HepG2 (cell line): ENCODE measurements around the gene PTTG1IP2. TPM values are rescaled to one million over a fixed set of nuclear protein-coding genes. Genes with fewer than 3 reads are reported as not detected.

Experiments
- ATAC-seq: fragments of 200-7000 bp; cut with Tn5 transposase; 3 replicates; pipeline ENCODE4 v1.9.1; 2020; ENCODE audit warnings: mild to moderate bottlenecking, moderate library complexity
- BruUV-seq: library from RNA; stranded (reverse); fragments of 400-500 nt; replicated peaks from 2 replicates; lab custom pipeline; 2021; lab: Mats Ljungman, UMichigan
- CTCF ChIA-PET: fragments of 300-600 bp; formaldehyde crosslinking; extraction: SDS; loops from one replicate; lab custom pipeline; 2021; ENCODE audit warnings: low total read pairs, inconsistent platforms, low intra/inter-chr PET ratio; lab: Yijun Ruan, JAX
- POLR2A ChIA-PET: fragments of 350-600 bp; sonication (Branson Sonifier 250); formaldehyde crosslinking; loops from one replicate; lab custom pipeline; 2020; ENCODE audit warnings: antibody characterized with exemption, inconsistent platforms; lab: Yijun Ruan, JAX
- DNase-seq: peaks from one replicate; pipeline ENCODE4 v3.0.0-alpha.2; 2015; ENCODE audit warnings: low spot score
- FAIRE-seq: peaks from 3 replicates; lab custom pipeline; 2011; peaks lifted over from hg19 to GRCh38; lab: Jason Lieb, UNC
- H2AFZ ChIP-seq: one replicate; pipeline ENCODE4 v1.6.1; 2011; ENCODE audit warnings: low read length, inconsistent platforms
- H3K27ac ChIP-seq: fragments of 300-600 bp; 3 replicates; pipeline ENCODE4 v1.8.0; 2011; ENCODE audit warnings: mixed run types, mild to moderate bottlenecking, mixed read lengths, low read length, inconsistent platforms; ENCODE audit not compliant: insufficient read depth; ENCODE audit errors: extremely low read length
- H3K27me3 ChIP-seq, 2 experiments: fragments of 200-600 bp in 1 of 2; 2 replicates in 1 of 2; 3 replicates in 1 of 2; pipeline versions ENCODE4 v1.6.0 to v1.8.0; 2011; ENCODE audit warnings: low read length in 2 of 2, mild to moderate bottlenecking in 2 of 2, moderate library complexity in 2 of 2, inconsistent platforms in 1 of 2; ENCODE audit not compliant: insufficient read depth in 2 of 2, control insufficient read depth in 1 of 2
- H3K36me3 ChIP-seq, 2 experiments: fragments of 200-600 bp in 1 of 2; replicated peaks in 1 of 2; 2 replicates in 1 of 2; 3 replicates in 1 of 2; pipeline versions ENCODE4 v1.5.1 to v1.8.0; 2011; ENCODE audit warnings: low read length in 2 of 2, inconsistent platforms in 1 of 2; ENCODE audit not compliant: insufficient read depth in 2 of 2, control insufficient read depth in 1 of 2
- H3K4me1 ChIP-seq: 2 replicates; pipeline ENCODE4 v1.5.1; 2012; ENCODE audit warnings: low read length, inconsistent platforms; ENCODE audit not compliant: insufficient read depth
- H3K4me2 ChIP-seq: 2 replicates; pipeline ENCODE4 v1.6.0; 2011; ENCODE audit warnings: low read depth, low read length, inconsistent platforms
- H3K4me3 ChIP-seq, 3 experiments: fragments of 200-600 bp in 1 of 3; sonication (generic), shearing (Covaris generic) in 1 of 3; replicated peaks in 1 of 3; 2 replicates each; pipeline ENCODE4 v1.5.1; 2011 to 2016; ENCODE audit warnings: low read length in 3 of 3, inconsistent platforms in 2 of 3, low read depth in 2 of 3, mild to moderate bottlenecking in 2 of 3, control low read depth in 1 of 3, mixed read lengths in 1 of 3; ENCODE audit not compliant: insufficient read depth in 1 of 3
- H3K79me2 ChIP-seq: one replicate; pipeline ENCODE4 v1.6.1; 2011; ENCODE audit warnings: low read length, inconsistent platforms; ENCODE audit not compliant: insufficient read depth
- H3K9ac ChIP-seq: 2 replicates; pipeline ENCODE4 v1.6.0; 2011; ENCODE audit warnings: mild to moderate bottlenecking, low read depth, low read length, inconsistent platforms; ENCODE audit not compliant: insufficient read depth
- H3K9me3 ChIP-seq: 2 replicates; pipeline ENCODE4 v1.5.1; 2012; ENCODE audit warnings: mild to moderate bottlenecking, low read length
- H4K20me1 ChIP-seq: 2 replicates; pipeline ENCODE4 v1.6.0; 2011; ENCODE audit warnings: inconsistent platforms, mild to moderate bottlenecking, low read length, moderate library complexity; ENCODE audit not compliant: insufficient read depth
- AKAP8 ChIP-seq: sonication (generic); formaldehyde crosslinking; IDR thresholded peaks from 2 replicates; pipeline ENCODE4 v1.5.1; 2020; ENCODE audit warnings: mild to moderate bottlenecking, missing genetic modification reagents
- ARID4A ChIP-seq: sonication (generic); formaldehyde crosslinking; IDR thresholded peaks from 2 replicates; pipeline ENCODE4 v1.5.0; 2020; ENCODE audit warnings: mild to moderate bottlenecking, missing genetic modification reagents, borderline replicate concordance
- ATF2 ChIP-seq: sonication (generic); formaldehyde crosslinking; IDR thresholded peaks from 2 replicates; pipeline ENCODE4 v1.4.0; 2020; ENCODE audit warnings: missing genetic modification reagents
- HDAC6 ChIP-seq: fragments of 200-600 bp; sonication (generic); IDR thresholded peaks from 2 replicates; pipeline ENCODE4 v1.7.0; 2017; ENCODE audit warnings: mild to moderate bottlenecking, antibody characterized with exemption, low read length, low read depth
- PHF20 ChIP-seq: sonication (generic); formaldehyde crosslinking; IDR thresholded peaks from 2 replicates; pipeline ENCODE4 v1.5.0; 2020; ENCODE audit warnings: mild to moderate bottlenecking, missing genetic modification reagents
- ZBTB10 ChIP-seq: sonication (generic); formaldehyde crosslinking; IDR thresholded peaks from 2 replicates; pipeline ENCODE4 v1.4.0; 2020; ENCODE audit warnings: missing genetic modification reagents, borderline replicate concordance
- ZNF121 ChIP-seq: sonication (generic); formaldehyde crosslinking; IDR thresholded peaks from 2 replicates; pipeline ENCODE4 v1.5.0; 2020; ENCODE audit warnings: mild to moderate bottlenecking, missing genetic modification reagents
- ZNF773 ChIP-seq: sonication (generic); formaldehyde crosslinking; IDR thresholded peaks from 2 replicates; pipeline ENCODE4 v1.4.0; 2020; ENCODE audit warnings: missing genetic modification reagents, borderline replicate concordance
- ZNF777 ChIP-seq: sonication (generic); formaldehyde crosslinking; IDR thresholded peaks from 2 replicates; pipeline ENCODE4 v1.4.0; 2020; ENCODE audit warnings: missing genetic modification reagents
- WGBS: methylation state at CpG from one replicate; pipeline ENCODE4 v1.1.6; 2017; ENCODE audit warnings: low lambda C conversion rate; 5-methylcytosine and 5-hydroxymethylcytosine counted together
- in situ Hi-C: cut with HindIII; loops from 2 replicates; pipeline ENCODE4 v1.10.0; 2017; ENCODE audit warnings: low pct_unique_long_range_greater_than_20kb; ENCODE audit not compliant: extremely low pct_ligation_motif_present
- intact Hi-C: fragments of 100-400 bp; cut with micrococcal nuclease; formaldehyde crosslinking; loops from one replicate; pipeline ENCODE4 v1.10.0; 2022; ENCODE audit not compliant: unreplicated experiment
- polyA plus RNA-seq, 8 experiments: library from polyadenylated mRNA; depleted of rRNA in 3 of 8; stranded (reverse) in 7 of 8; unstranded in 1 of 8; fragments of >200 nt; fragmentation: Illumina TruSeq in 4 of 8; extraction: Trizol in 4 of 8; gene quantifications; 2 replicates each; pipeline versions ENCODE4 v1.2.1 to v1.2.3, GENCODE V29; 2011 to 2016; ENCODE audit warnings: low read depth in 4 of 8, missing spikeins in 1 of 8, mixed read lengths in 1 of 8; ENCODE audit not compliant: insufficient read depth in 1 of 8
- total RNA-seq, 5 experiments: library from RNA; depleted of rRNA; stranded (reverse); fragments of >200 nt; fragmentation: Illumina TruSeq; extraction: Trizol; gene quantifications; 2 replicates each; pipeline ENCODE4 v1.2.3, GENCODE V29; 2016; ENCODE audit warnings: low read depth in 1 of 5

The PTTG1IP2 gene
- total and polyA plus RNA-seq, 2 of the 13 experiments (the other 11 are each of a cell fraction or from before 2014, with no cell fraction given), result not detected

- no peak for TF ChIP-seq AKAP8 (CRISPR knock-in tag)
- TF ChIP-seq ZNF773 (CRISPR knock-in tag), result no peak
- no peak for TF ChIP-seq ZNF777 (CRISPR knock-in tag)
- TF ChIP-seq ATF2 (CRISPR knock-in tag), result no peak
- TF ChIP-seq PHF20 (CRISPR knock-in tag), result no peak
- no peak for TF ChIP-seq ZNF121 (CRISPR knock-in tag)
- no peak for TF ChIP-seq ARID4A (CRISPR knock-in tag)
- no peak for TF ChIP-seq ZBTB10 (CRISPR knock-in tag)
- TF ChIP-seq HDAC6, result no peak
- H3K9me3 ChIP-seq, result no peaks in the 10 kb centered on the region
- no peak overlapping the region for H3K27ac ChIP-seq
- no peaks in the 10 kb centered on the region for H3K79me2 ChIP-seq
- 4% methylated on average over 1 of the region's 1 CpG for WGBS
- no peak for DNase-seq
- BruUV-seq, result no TSS peak
- ATAC-seq, result no peak
- no peak for FAIRE-seq
- H3K36me3 ChIP-seq, result no peaks in the 10 kb centered on the region
- intact Hi-C loops, result no loop called here
- H3K4me1 ChIP-seq, result no peaks in the 10 kb centered on the region
- H3K9ac ChIP-seq, result no peak overlapping the region
- ChIA-PET CTCF (no interaction called here), POLR2A (no interaction called here)
- H4K20me1 ChIP-seq, result no peaks in the 10 kb centered on the region
- H2AFZ ChIP-seq, result no peak overlapping the region
- no peak overlapping the region for H3K4me2 ChIP-seq
- no peaks in the 10 kb centered on the region for H3K27me3 ChIP-seq
- no peak overlapping the region for H3K4me3 ChIP-seq
- in situ Hi-C loops, result no loop called here
These were observed 33.9 kb downstream of the PTTG1IP2 start for GRCh38 chr7:90503367-90503766.
